GM23338 (cell line): ENCODE measurements around the gene KLHL7. TPM values are rescaled to one million over a fixed set of nuclear protein-coding genes. Genes with fewer than 3 reads are reported as not detected.

Source experiments
- ATAC-seq: fragments of 200-7000 bp; cut with Tn5 transposase; 3 replicates; pipeline ENCODE4 v1.9.1; 2020
- DNase-seq: peaks from one replicate; pipeline ENCODE4 v3.0.0-alpha.2; 2015; ENCODE audit warnings: low spot score
- H2AFZ ChIP-seq: fragments of 200-600 bp; sonication (generic); 2 replicates; pipeline ENCODE4 v1.8.0; 2016; ENCODE audit warnings: antibody characterized with exemption, mild to moderate bottlenecking, moderate library complexity
- H3F3A ChIP-seq: fragments of 200-600 bp; sonication (generic); replicated peaks from 2 replicates; pipeline ENCODE4 v1.8.0; 2017; ENCODE audit warnings: antibody characterized with exemption, mixed run types, low read depth
- H3K27ac ChIP-seq: fragments of 200-600 bp; sonication (generic); 2 replicates; pipeline ENCODE4 v1.6.1; 2016; ENCODE audit warnings: low read depth
- H3K27me3 ChIP-seq: fragments of 200-600 bp; sonication (generic); 2 replicates; pipeline ENCODE4 v1.8.0; 2016; ENCODE audit warnings: mild to moderate bottlenecking, mixed run types, moderate library complexity; ENCODE audit not compliant: insufficient read depth
- H3K36me3 ChIP-seq: fragments of 200-600 bp; sonication (generic); 2 replicates; pipeline ENCODE4 v1.8.0; 2016; ENCODE audit warnings: mild to moderate bottlenecking; ENCODE audit not compliant: insufficient read depth
- H3K4me1 ChIP-seq: fragments of 200-600 bp; sonication (generic); 2 replicates; pipeline ENCODE4 v1.8.0; 2016; ENCODE audit warnings: mild to moderate bottlenecking, moderate library complexity; ENCODE audit not compliant: insufficient read depth
- H3K4me2 ChIP-seq: fragments of 200-600 bp; sonication (generic); 2 replicates; pipeline ENCODE4 v1.7.1; 2017; ENCODE audit warnings: mixed run types
- H3K4me3 ChIP-seq: fragments of 200-600 bp; sonication (generic); 2 replicates; pipeline ENCODE4 v1.6.1; 2016; ENCODE audit warnings: mixed run types
- H3K79me2 ChIP-seq: fragments of 200-600 bp; sonication (generic); replicated peaks from 2 replicates; pipeline ENCODE4 v1.8.0; 2017; ENCODE audit warnings: mild to moderate bottlenecking; ENCODE audit not compliant: insufficient read depth
- H3K9me2 ChIP-seq: fragments of 200-600 bp; sonication (generic); 2 replicates; pipeline ENCODE4 v1.8.0; 2017; ENCODE audit not compliant: insufficient read depth
- H4K20me1 ChIP-seq: fragments of 200-600 bp; sonication (generic); replicated peaks from 2 replicates; pipeline ENCODE4 v1.8.0; 2017; ENCODE audit warnings: mild to moderate bottlenecking; ENCODE audit not compliant: insufficient read depth
- H3K27ac Mint-ChIP-seq: 2 replicates; pipeline ENCODE4 v1.8.0; 2020; ENCODE audit warnings: inconsistent platforms, mild to moderate bottlenecking, moderate library complexity, mixed read lengths
- H3K27me3 Mint-ChIP-seq: 3 replicates; pipeline ENCODE4 v1.8.0; 2022; ENCODE audit warnings: low read depth, mild to moderate bottlenecking, moderate library complexity, mixed read lengths, inconsistent platforms; ENCODE audit not compliant: insufficient read depth, poor library complexity
- H3K36me3 Mint-ChIP-seq: 3 replicates; pipeline ENCODE4 v1.8.0; 2021; ENCODE audit warnings: low read depth, mild to moderate bottlenecking, inconsistent platforms, moderate library complexity, mixed read lengths
- H3K4me1 Mint-ChIP-seq: 3 replicates; pipeline ENCODE4 v1.8.0; 2020; ENCODE audit warnings: mild to moderate bottlenecking, inconsistent platforms, mixed read lengths
- H3K4me3 Mint-ChIP-seq: 3 replicates; pipeline ENCODE4 v1.8.0; 2021; ENCODE audit warnings: moderate library complexity, mild to moderate bottlenecking, inconsistent platforms, mixed read lengths
- H3K9me3 Mint-ChIP-seq: 3 replicates; pipeline ENCODE4 v1.8.0; 2020; ENCODE audit warnings: moderate library complexity, mild to moderate bottlenecking, inconsistent platforms, mixed read lengths
- CREB1 ChIP-seq: fragments of 250-450 bp; sonication (Bioruptor Pico); IDR thresholded peaks from 2 replicates; pipeline ENCODE4 v1.5.0; 2020; ENCODE audit warnings: low read depth, mild to moderate bottlenecking, moderate library complexity
- CTCF ChIP-seq, 2 experiments: fragments of 200-600 bp in 1 of 2; sonication (generic) in 1 of 2; conservative IDR thresholded peaks; 2 replicates each; pipeline versions ENCODE4 v1.5.1 to v1.6.1; 2016 to 2017; ENCODE audit warnings: antibody characterized with exemption in 2 of 2, low read depth in 2 of 2, mild to moderate bottlenecking in 2 of 2, moderate library complexity in 1 of 2
- ETS1 ChIP-seq: IDR thresholded peaks from 2 replicates; pipeline ENCODE4 v1.6.1; 2016; ENCODE audit warnings: antibody characterized with exemption
- EZH2 ChIP-seq: fragments of 200-600 bp; sonication (generic); IDR thresholded peaks from one replicate; pipeline ENCODE4 v1.8.0; 2017; ENCODE audit warnings: antibody characterized with exemption, mild to moderate bottlenecking, low read depth; ENCODE audit not compliant: unreplicated experiment
- EZH2phosphoT487 ChIP-seq: fragments of 200-600 bp; sonication (generic); IDR thresholded peaks from one replicate; pipeline ENCODE4 v1.8.1; 2018; ENCODE audit warnings: antibody characterized with exemption; ENCODE audit not compliant: unreplicated experiment
- JUNB ChIP-seq: IDR thresholded peaks from one replicate; pipeline ENCODE4 v1.6.1; 2016; ENCODE audit warnings: antibody characterized with exemption; ENCODE audit not compliant: unreplicated experiment
- NANOG ChIP-seq: IDR thresholded peaks from 2 replicates; pipeline ENCODE4 v1.6.1; 2016; ENCODE audit warnings: antibody characterized with exemption, borderline replicate concordance
- POLR2AphosphoS5 ChIP-seq: IDR thresholded peaks from 2 replicates; pipeline ENCODE4 v1.6.1; 2016; ENCODE audit warnings: antibody characterized with exemption, low read depth
- REST ChIP-seq: IDR thresholded peaks from one replicate; pipeline ENCODE4 v1.6.1; 2018; ENCODE audit warnings: antibody characterized with exemption; ENCODE audit not compliant: unreplicated experiment
- STAT1 ChIP-seq: IDR thresholded peaks from one replicate; pipeline ENCODE4 v1.6.1; 2016; ENCODE audit warnings: antibody characterized with exemption; ENCODE audit not compliant: unreplicated experiment
- ZNF114 ChIP-seq: fragments of 250-450 bp; sonication (Bioruptor Pico); IDR thresholded peaks from 2 replicates; pipeline ENCODE4 v1.5.0; 2020; ENCODE audit warnings: mild to moderate bottlenecking, moderate library complexity
- ZNF331 ChIP-seq: fragments of 250-450 bp; sonication (Bioruptor Pico); IDR thresholded peaks from 2 replicates; pipeline ENCODE4 v1.5.0; 2020; ENCODE audit warnings: low read depth, mild to moderate bottlenecking, moderate library complexity
- ZNF462 ChIP-seq: fragments of 250-450 bp; sonication (Bioruptor Pico); IDR thresholded peaks from 2 replicates; pipeline ENCODE4 v1.5.0; 2020; ENCODE audit warnings: mild to moderate bottlenecking, moderate library complexity
- polyA plus RNA-seq: library from polyadenylated mRNA; unstranded; fragments of >200 nt; fragmentation: Nextera tagmentation; extraction: Ambion mirVana; gene quantifications from 2 replicates; pipeline ENCODE4 v1.2.1, GENCODE V29; 2016
- total RNA-seq: library from RNA; depleted of rRNA; stranded (reverse); fragments of >200 nt; shearing (Covaris generic); gene quantifications from 2 replicates; pipeline ENCODE4 v1.2.3, GENCODE V29; 2014

Gene KLHL7
- total and polyA plus RNA-seq, 2 experiments from 2014 or later: 92.5 to 119 TPM

GRCh38 chr7:23164846-23165245, 59.3 kb downstream of the KLHL7 start:
- Mint-ChIP-seq H3K9me3 (no peaks in the 10 kb centered on the region), H3K4me1 (no peaks in the 10 kb centered on the region), H3K27ac (no peak overlapping the region), H3K4me3 (no peak overlapping the region), H3K27me3 (no peaks in the 10 kb centered on the region), H3K36me3 (no peaks in the 10 kb centered on the region)
- Histone ChIP-seq H3K27ac (no peak overlapping the region), H4K20me1 (no peaks in the 10 kb centered on the region), H3K9me2 (no peaks in the 10 kb centered on the region), H3F3A (no peaks in the 10 kb centered on the region), H2AFZ (no peak overlapping the region), H3K4me1 (no peaks in the 10 kb centered on the region), H3K36me3 (no peaks in the 10 kb centered on the region; the same call in 1 of the 2 replicates), H3K27me3 (no peaks in the 10 kb centered on the region), H3K4me2 (no peak overlapping the region), H3K4me3 (no peak overlapping the region), H3K79me2 (no peaks in the 10 kb centered on the region)
- TF ChIP-seq ZNF462 (CRISPR knock-in tag) (no peak), EZH2 (no peak), EZH2phosphoT487 (no peak), NANOG (no peak), POLR2AphosphoS5 (no peak), STAT1 (no peak), REST (no peak), ZNF331 (CRISPR knock-in tag) (no peak), CTCF (conservative IDR thresholded peaks at IDR 0.05; ENCODE audit: low read depth in 2 of 2) (no peak), ETS1 (no peak), CREB1 (no peak), JUNB (no peak), ZNF114 (CRISPR knock-in tag) (no peak)
- no peak for ATAC-seq
- DNase-seq: no peak
